HepG2 (cell line): Measurements from ENCODE around the gene FADD. TPM values are rescaled to one million over a fixed set of nuclear protein-coding genes. Genes with fewer than 3 reads are reported as not detected.

Experiments
- ATAC-seq: fragments of 200-7000 bp; cut with Tn5 transposase; 3 replicates; pipeline ENCODE4 v1.9.1; 2020; ENCODE audit warnings: mild to moderate bottlenecking, moderate library complexity
- BruUV-seq: library from RNA; stranded (reverse); fragments of 400-500 nt; replicated peaks from 2 replicates; lab custom pipeline; 2021; lab: Mats Ljungman, UMichigan
- CTCF ChIA-PET: fragments of 300-600 bp; formaldehyde crosslinking; extraction: SDS; loops from one replicate; lab custom pipeline; 2021; ENCODE audit warnings: low total read pairs, inconsistent platforms, low intra/inter-chr PET ratio; lab: Yijun Ruan, JAX
- POLR2A ChIA-PET: fragments of 350-600 bp; sonication (Branson Sonifier 250); formaldehyde crosslinking; loops from one replicate; lab custom pipeline; 2020; ENCODE audit warnings: antibody characterized with exemption, inconsistent platforms; lab: Yijun Ruan, JAX
- DNase-seq: peaks from one replicate; pipeline ENCODE4 v3.0.0-alpha.2; 2015; ENCODE audit warnings: low spot score
- FAIRE-seq: peaks from 3 replicates; lab custom pipeline; 2011; peaks lifted over from hg19 to GRCh38; lab: Jason Lieb, UNC
- H2AFZ ChIP-seq: one replicate; pipeline ENCODE4 v1.6.1; 2011; ENCODE audit warnings: low read length, inconsistent platforms
- H3K27ac ChIP-seq: fragments of 300-600 bp; 3 replicates; pipeline ENCODE4 v1.8.0; 2011; ENCODE audit warnings: mixed run types, mild to moderate bottlenecking, mixed read lengths, low read length, inconsistent platforms; ENCODE audit not compliant: insufficient read depth; ENCODE audit errors: extremely low read length
- H3K27me3 ChIP-seq, 2 experiments: fragments of 200-600 bp in 1 of 2; 2 replicates in 1 of 2; 3 replicates in 1 of 2; pipeline versions ENCODE4 v1.6.0 to v1.8.0; 2011; ENCODE audit warnings: low read length in 2 of 2, mild to moderate bottlenecking in 2 of 2, moderate library complexity in 2 of 2, inconsistent platforms in 1 of 2; ENCODE audit not compliant: insufficient read depth in 2 of 2, control insufficient read depth in 1 of 2
- H3K36me3 ChIP-seq, 2 experiments: fragments of 200-600 bp in 1 of 2; replicated peaks in 1 of 2; 2 replicates in 1 of 2; 3 replicates in 1 of 2; pipeline versions ENCODE4 v1.5.1 to v1.8.0; 2011; ENCODE audit warnings: low read length in 2 of 2, inconsistent platforms in 1 of 2; ENCODE audit not compliant: insufficient read depth in 2 of 2, control insufficient read depth in 1 of 2
- H3K4me1 ChIP-seq: 2 replicates; pipeline ENCODE4 v1.5.1; 2012; ENCODE audit warnings: low read length, inconsistent platforms; ENCODE audit not compliant: insufficient read depth
- H3K4me2 ChIP-seq: 2 replicates; pipeline ENCODE4 v1.6.0; 2011; ENCODE audit warnings: low read depth, low read length, inconsistent platforms
- H3K4me3 ChIP-seq, 3 experiments: fragments of 200-600 bp in 1 of 3; sonication (generic), shearing (Covaris generic) in 1 of 3; replicated peaks in 1 of 3; 2 replicates each; pipeline ENCODE4 v1.5.1; 2011 to 2016; ENCODE audit warnings: low read length in 3 of 3, inconsistent platforms in 2 of 3, low read depth in 2 of 3, mild to moderate bottlenecking in 2 of 3, control low read depth in 1 of 3, mixed read lengths in 1 of 3; ENCODE audit not compliant: insufficient read depth in 1 of 3
- H3K79me2 ChIP-seq: one replicate; pipeline ENCODE4 v1.6.1; 2011; ENCODE audit warnings: low read length, inconsistent platforms; ENCODE audit not compliant: insufficient read depth
- H3K9ac ChIP-seq: 2 replicates; pipeline ENCODE4 v1.6.0; 2011; ENCODE audit warnings: mild to moderate bottlenecking, low read depth, low read length, inconsistent platforms; ENCODE audit not compliant: insufficient read depth
- H3K9me3 ChIP-seq: 2 replicates; pipeline ENCODE4 v1.5.1; 2012; ENCODE audit warnings: mild to moderate bottlenecking, low read length
- H4K20me1 ChIP-seq: 2 replicates; pipeline ENCODE4 v1.6.0; 2011; ENCODE audit warnings: inconsistent platforms, mild to moderate bottlenecking, low read length, moderate library complexity; ENCODE audit not compliant: insufficient read depth
- DMAP1 ChIP-seq: IDR thresholded peaks from 2 replicates; pipeline ENCODE4 v1.6.1; 2016
- IRX3 ChIP-seq: sonication (generic); formaldehyde crosslinking; IDR thresholded peaks from 2 replicates; pipeline ENCODE4 v1.8.1; 2023; ENCODE audit warnings: mild to moderate bottlenecking, low read depth, missing genetic modification reagents, borderline replicate concordance
- MLXIP ChIP-seq: sonication (generic); formaldehyde crosslinking; IDR thresholded peaks from 2 replicates; pipeline ENCODE4 v1.9.0; 2021; ENCODE audit warnings: missing genetic modification reagents, borderline replicate concordance
- NR0B2 ChIP-seq: sonication (generic); formaldehyde crosslinking; IDR thresholded peaks from 2 replicates; pipeline ENCODE4 v1.4.0; 2020; ENCODE audit warnings: mild to moderate bottlenecking, missing genetic modification reagents
- RAD21 ChIP-seq: fragments of 450-650 bp; formaldehyde crosslinking; IDR thresholded peaks from 2 replicates; pipeline ENCODE4 v1.5.0; 2020; ENCODE audit warnings: mild to moderate bottlenecking
- SMC3 ChIP-seq: IDR thresholded peaks from 2 replicates; pipeline ENCODE4 v1.6.1; 2011; ENCODE audit warnings: low read length, improper control_type of control experiment
- ZBTB4 ChIP-seq: sonication (generic); formaldehyde crosslinking; IDR thresholded peaks from 2 replicates; pipeline ENCODE4 v1.4.0; 2020; ENCODE audit warnings: missing genetic modification reagents, mild to moderate bottlenecking, borderline replicate concordance
- ZFP36L2 ChIP-seq: sonication (generic); formaldehyde crosslinking; IDR thresholded peaks from 2 replicates; pipeline ENCODE4 v1.4.0; 2020; ENCODE audit warnings: missing genetic modification reagents
- ZMYM4 ChIP-seq: sonication (generic); formaldehyde crosslinking; IDR thresholded peaks from 2 replicates; pipeline ENCODE4 v1.8.1; 2023; ENCODE audit warnings: mild to moderate bottlenecking, missing genetic modification reagents
- ZNF569 ChIP-seq: sonication (generic); formaldehyde crosslinking; IDR thresholded peaks from 2 replicates; pipeline ENCODE4 v1.5.0; 2020; ENCODE audit warnings: mild to moderate bottlenecking, missing genetic modification reagents, moderate library complexity, borderline replicate concordance
- ZNF724P ChIP-seq: sonication (generic); formaldehyde crosslinking; IDR thresholded peaks from 2 replicates; pipeline ENCODE4 v1.8.0; 2022; ENCODE audit warnings: missing genetic modification reagents, borderline replicate concordance
- ZNF740 ChIP-seq: sonication (generic); formaldehyde crosslinking; IDR thresholded peaks from 2 replicates; pipeline ENCODE4 v1.4.0; 2020; ENCODE audit warnings: missing genetic modification reagents
- ZNF800 ChIP-seq: sonication (generic); formaldehyde crosslinking; IDR thresholded peaks from 2 replicates; pipeline ENCODE4 v1.4.0; 2020; ENCODE audit warnings: missing genetic modification reagents
- WGBS: methylation state at CpG from one replicate; pipeline ENCODE4 v1.1.6; 2017; ENCODE audit warnings: low lambda C conversion rate; 5-methylcytosine and 5-hydroxymethylcytosine counted together
- in situ Hi-C: cut with HindIII; loops from 2 replicates; pipeline ENCODE4 v1.10.0; 2017; ENCODE audit warnings: low pct_unique_long_range_greater_than_20kb; ENCODE audit not compliant: extremely low pct_ligation_motif_present
- intact Hi-C: fragments of 100-400 bp; cut with micrococcal nuclease; formaldehyde crosslinking; loops from one replicate; pipeline ENCODE4 v1.10.0; 2022; ENCODE audit not compliant: unreplicated experiment
- polyA plus RNA-seq, 8 experiments: library from polyadenylated mRNA; depleted of rRNA in 3 of 8; stranded (reverse) in 7 of 8; unstranded in 1 of 8; fragments of >200 nt; fragmentation: Illumina TruSeq in 4 of 8; extraction: Trizol in 4 of 8; gene quantifications; 2 replicates each; pipeline versions ENCODE4 v1.2.1 to v1.2.3, GENCODE V29; 2011 to 2016; ENCODE audit warnings: low read depth in 4 of 8, missing spikeins in 1 of 8, mixed read lengths in 1 of 8; ENCODE audit not compliant: insufficient read depth in 1 of 8
- total RNA-seq, 5 experiments: library from RNA; depleted of rRNA; stranded (reverse); fragments of >200 nt; fragmentation: Illumina TruSeq; extraction: Trizol; gene quantifications; 2 replicates each; pipeline ENCODE4 v1.2.3, GENCODE V29; 2016; ENCODE audit warnings: low read depth in 1 of 5

The FADD gene
- total and polyA plus RNA-seq, 2 of the 13 experiments (the other 11 are each of a cell fraction or from before 2014, with no cell fraction given): 14.2 to 22.2 TPM

- DNase-seq (no peak), FAIRE-seq (no peak), ATAC-seq (no peak)
- BruUV-seq: no TSS peak
- Histone ChIP-seq H3K79me2 (no peaks in the 10 kb centered on the region), H4K20me1 (no peaks in the 10 kb centered on the region; the same call in 1 of the 2 replicates), H3K4me2 (no peak overlapping the region), H3K27ac (no peak overlapping the region), H3K4me1 (peaks cover 9% of the 10 kb centered on the region; the same call in 1 of the 2 replicates), H3K4me3 (no peak overlapping the region), H3K36me3 (no peaks in the 10 kb centered on the region), H2AFZ (no peak overlapping the region), H3K9ac (no peak overlapping the region), H3K9me3 (no peaks in the 10 kb centered on the region), H3K27me3 (peaks cover 2 to 38% of the 10 kb centered on the region in 2 experiments)
- intact Hi-C loops: no loop called here
- in situ Hi-C loops: no loop called here
- WGBS: 77% methylated on average over 3 of the region's 8 CpGs
- CTCF ChIA-PET: no interaction called here
- POLR2A ChIA-PET: no interaction called here
- no peak for TF ChIP-seq MLXIP
- no peak for TF ChIP-seq RAD21 (CRISPR knock-in tag)
- TF ChIP-seq ZMYM4 (CRISPR knock-in tag): no peak
- TF ChIP-seq ZBTB4 (CRISPR knock-in tag): no peak
- TF ChIP-seq ZFP36L2: no peak
- TF ChIP-seq ZNF800 (CRISPR knock-in tag): no peak
- no peak for TF ChIP-seq DMAP1 (CRISPR knock-in tag)
- no peak for TF ChIP-seq ZNF740
- TF ChIP-seq NR0B2 (CRISPR knock-in tag): no peak
- TF ChIP-seq ZNF569 (CRISPR knock-in tag): no peak
- no peak for TF ChIP-seq SMC3
- no peak for TF ChIP-seq IRX3 (CRISPR knock-in tag)
- no peak for TF ChIP-seq ZNF724P
Measured at GRCh38 chr11:70169632-70170031, 33.5 kb upstream of the FADD start.
